ENCODE results near the gene CMPK1.

DNA sequence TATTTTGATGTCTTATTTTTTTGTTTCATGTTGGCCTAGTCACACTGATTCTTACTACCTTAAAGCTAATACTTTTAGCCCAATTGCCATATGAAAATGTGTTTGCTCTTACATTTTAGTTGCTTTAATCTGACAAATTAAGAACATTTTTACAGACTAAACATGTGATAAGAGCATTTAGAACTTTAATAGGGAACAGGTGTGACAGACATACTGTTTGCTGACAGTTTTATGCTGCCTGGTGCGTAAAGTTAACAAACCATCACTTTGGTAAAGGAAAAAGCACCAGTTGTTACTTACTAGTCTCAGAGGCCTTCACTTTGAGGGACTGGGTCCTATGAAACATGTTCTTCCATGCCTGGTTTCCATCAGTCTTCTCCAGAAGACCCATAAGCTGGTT, 14.7 kb downstream of the CMPK1 start:
- TF ChIP-seq CTCF (IDR thresholded peaks at IDR 0.05; ENCODE audit: low read depth, low read length) (no peak), EZH2phosphoT487 (IDR thresholded peaks at IDR 0.05; ENCODE audit: low read depth) (no peak)

All from OCI-LY3 (cell line).